ENCODE measurements around the gene CTNNA2.

CTNNA2 gene

GRCh38 chr2:80322311-80322920 lies 809.6 kb downstream of the CTNNA2 start:
- ATAC-seq = no peak
- TF ChIP-seq ESRRG (CRISPR knock-in tag; IDR thresholded peaks at IDR 0.05) = no peak
- no peak for TF ChIP-seq CREB5 (CRISPR knock-in tag; IDR thresholded peaks at IDR 0.05; ENCODE audit: low read depth)
- TF ChIP-seq ZFP3 (CRISPR knock-in tag; IDR thresholded peaks at IDR 0.05) = no peak
- TF ChIP-seq BACH2 (CRISPR knock-in tag; IDR thresholded peaks at IDR 0.05; ENCODE audit: borderline replicate concordance) = no peak
- no peak for TF ChIP-seq TOX (CRISPR knock-in tag; IDR thresholded peaks at IDR 0.05; ENCODE audit: borderline replicate concordance)
- TF ChIP-seq ARNTL (CRISPR knock-in tag; IDR thresholded peaks at IDR 0.05; ENCODE audit: borderline replicate concordance, low read depth) = no peak
- no peak for TF ChIP-seq CSRNP3 (CRISPR knock-in tag; IDR thresholded peaks at IDR 0.05)
- TF ChIP-seq PATZ1 (CRISPR knock-in tag; IDR thresholded peaks at IDR 0.05; ENCODE audit: borderline replicate concordance) = no peak
- TF ChIP-seq POU6F1 (CRISPR knock-in tag; IDR thresholded peaks at IDR 0.05; ENCODE audit: borderline replicate concordance, low read depth) = no peak
- TF ChIP-seq RARB (CRISPR knock-in tag; IDR thresholded peaks at IDR 0.05) = no peak
- TF ChIP-seq ZNF70 (CRISPR knock-in tag; IDR thresholded peaks at IDR 0.05) = no peak
- no peak for TF ChIP-seq ISL1 (CRISPR knock-in tag; IDR thresholded peaks at IDR 0.05)
- TF ChIP-seq OSR1 (CRISPR knock-in tag; IDR thresholded peaks at IDR 0.05) = no peak
- no peak for TF ChIP-seq SNAI2 (CRISPR knock-in tag; IDR thresholded peaks at IDR 0.05)
- no peak for TF ChIP-seq PPARA (CRISPR knock-in tag; IDR thresholded peaks at IDR 0.05; ENCODE audit: borderline replicate concordance)
- no peak for TF ChIP-seq ZFP30 (CRISPR knock-in tag; IDR thresholded peaks at IDR 0.05)
- no peak for TF ChIP-seq TSHZ2 (CRISPR knock-in tag; IDR thresholded peaks at IDR 0.05)

GRCh38 chr2:80322958-80323357 lies 810.1 kb downstream of the CTNNA2 start:
- TF ChIP-seq SNAI2 (CRISPR knock-in tag; IDR thresholded peaks at IDR 0.05) (no peak), RARB (CRISPR knock-in tag; IDR thresholded peaks at IDR 0.05) (no peak), TOX (CRISPR knock-in tag; IDR thresholded peaks at IDR 0.05; ENCODE audit: borderline replicate concordance) (no peak), PPARA (CRISPR knock-in tag; IDR thresholded peaks at IDR 0.05; ENCODE audit: borderline replicate concordance) (no peak)
- no peak for ATAC-seq

GRCh38 chr2:80323610-80324009 lies 810.8 kb downstream of the CTNNA2 start:
- no peak for ATAC-seq
- no peak for TF ChIP-seq POU6F1 (CRISPR knock-in tag; IDR thresholded peaks at IDR 0.05; ENCODE audit: borderline replicate concordance, low read depth)
